GM12891 (cell line): Measurements from ENCODE around the gene HMHB1.
"Not testable (repeated sequence)": the region's sequence is repeated elsewhere in the genome, so short reads cannot be mapped to it uniquely, and the experiment has no call there.

Experiments used
- DNase-seq: peaks from one replicate; pipeline ENCODE4 v3.0.0; 2011; ENCODE audit warnings: low spot score; ENCODE audit not compliant: insufficient read length
- FAIRE-seq: peaks from 2 replicates; lab custom pipeline; 2011; peaks lifted over from hg19 to GRCh38; lab: Jason Lieb, UNC
- PAX5 ChIP-seq: IDR thresholded peaks from 2 replicates; pipeline ENCODE4 v1.6.1; 2011; ENCODE audit warnings: low read length, moderate library complexity, mild to moderate bottlenecking; ENCODE audit not compliant: insufficient read depth, severe bottlenecking
- POLR2A ChIP-seq: IDR thresholded peaks from 2 replicates; pipeline ENCODE4 v1.6.1; 2011; ENCODE audit warnings: low read depth, low read length, control low read depth
- POLR2AphosphoS5 ChIP-seq: IDR thresholded peaks from 2 replicates; pipeline ENCODE4 v1.6.1; 2011; ENCODE audit warnings: low read depth, low read length, control low read depth
- POU2F2 ChIP-seq: IDR thresholded peaks from 2 replicates; pipeline ENCODE4 v1.6.1; 2011; ENCODE audit warnings: low read depth, mild to moderate bottlenecking, control low read depth, low read length, moderate library complexity
- SPI1 ChIP-seq: IDR thresholded peaks from 2 replicates; pipeline ENCODE4 v1.6.1; 2011; ENCODE audit warnings: low read depth, low read length, control low read depth
- TAF1 ChIP-seq: IDR thresholded peaks from 2 replicates; pipeline ENCODE4 v1.6.1; 2011; ENCODE audit warnings: low read depth, low read length, control low read depth

HMHB1 gene

DNA sequence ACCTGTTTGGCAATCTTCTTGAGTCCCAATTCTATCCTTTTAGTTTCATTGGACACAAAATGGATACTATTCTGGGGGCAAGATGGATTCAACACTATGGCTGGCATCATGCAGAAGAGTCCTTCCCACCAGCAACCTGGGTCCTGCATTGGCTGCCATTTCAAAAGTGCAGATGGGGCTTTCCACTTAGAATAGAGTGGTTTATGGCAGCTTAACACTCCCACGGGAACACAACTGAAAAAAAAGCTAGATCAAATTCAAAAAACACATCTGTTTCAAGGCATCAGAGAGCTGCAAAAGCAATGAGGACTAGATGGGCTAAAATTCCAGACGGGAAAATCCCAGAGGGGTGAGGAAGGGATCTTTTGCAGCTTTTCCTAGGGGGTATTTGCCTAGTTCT lies 11.2 kb upstream of the HMHB1 start:
- no peak for FAIRE-seq
- no peak for TF ChIP-seq TAF1
- no peak for TF ChIP-seq SPI1
- no peak for TF ChIP-seq POU2F2
- TF ChIP-seq PAX5, result no peak
- TF ChIP-seq POLR2A, result no peak
- TF ChIP-seq POLR2AphosphoS5, result no peak
- DNase-seq, result no peak

- FAIRE-seq, result no peak
- TF ChIP-seq POLR2A (no peak), PAX5 (no peak), SPI1 (peak; percentile 14; the same call in 1 of the 2 replicates), POLR2AphosphoS5 (no peak)
- DNase-seq, result no peak
Measured at GRCh38 chr5:143801252-143801939, 10.6 kb upstream of the HMHB1 start.

DNA sequence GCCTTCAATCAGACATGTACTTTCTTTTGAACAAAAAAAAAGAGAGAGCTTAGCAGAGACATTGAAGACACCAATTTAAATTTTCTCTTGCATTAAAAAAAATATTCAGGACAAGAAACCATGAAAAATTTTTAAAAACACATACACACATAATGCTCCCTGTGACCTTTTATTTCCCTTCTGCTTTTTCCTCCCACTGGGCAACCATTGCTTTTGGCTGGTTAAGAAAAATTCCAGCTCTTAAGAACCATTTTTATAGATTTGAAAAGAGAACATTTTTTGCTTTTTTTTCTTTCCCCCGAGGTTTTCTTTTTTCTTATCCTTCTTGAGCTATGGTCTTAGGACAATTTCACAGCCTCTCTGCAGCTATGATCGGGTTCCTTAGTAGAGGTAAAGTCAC lies 6.1 kb upstream of the HMHB1 start:
- DNase-seq (no peak), FAIRE-seq (no peak)
- TF ChIP-seq POLR2AphosphoS5 (no peak), TAF1 (no peak), PAX5 (no peak), SPI1 (no peak), POU2F2 (no peak), POLR2A (no peak)

GRCh38 chr5:143806579-143806978 lies 5.4 kb upstream of the HMHB1 start:
- DNase-seq, result no peak
- TF ChIP-seq SPI1, result no peak
- no peak for TF ChIP-seq POLR2AphosphoS5
- no peak for TF ChIP-seq PAX5
- TF ChIP-seq POLR2A, result no peak
- no peak for TF ChIP-seq TAF1
- TF ChIP-seq POU2F2, result no peak
- FAIRE-seq, result peak; percentile 68

DNA sequence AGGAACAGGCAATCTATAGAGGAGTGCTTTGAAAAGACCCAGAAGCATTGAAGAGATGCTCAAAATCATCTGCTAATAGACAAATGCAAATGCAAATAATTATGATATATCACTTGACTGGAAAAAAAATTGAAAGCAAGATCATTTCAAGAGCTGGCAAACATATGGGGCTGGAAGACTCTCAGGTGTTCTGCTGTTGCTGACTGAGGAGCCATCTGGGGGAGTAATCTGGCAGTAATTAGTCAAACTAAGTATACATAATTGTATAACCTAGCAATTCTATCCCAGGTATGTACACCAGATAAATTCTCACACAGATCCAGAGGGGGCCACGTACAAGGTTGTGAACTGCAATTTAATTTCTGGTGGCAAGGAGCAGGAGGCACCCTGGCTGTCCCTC lies 4.6 kb upstream of the HMHB1 start:
- no peak for TF ChIP-seq PAX5
- TF ChIP-seq TAF1, result no peak
- no peak for TF ChIP-seq POU2F2
- no peak for TF ChIP-seq SPI1
- TF ChIP-seq POLR2A, result no peak
- TF ChIP-seq POLR2AphosphoS5, result no peak
- FAIRE-seq (no peak), DNase-seq (no peak)

DNA sequence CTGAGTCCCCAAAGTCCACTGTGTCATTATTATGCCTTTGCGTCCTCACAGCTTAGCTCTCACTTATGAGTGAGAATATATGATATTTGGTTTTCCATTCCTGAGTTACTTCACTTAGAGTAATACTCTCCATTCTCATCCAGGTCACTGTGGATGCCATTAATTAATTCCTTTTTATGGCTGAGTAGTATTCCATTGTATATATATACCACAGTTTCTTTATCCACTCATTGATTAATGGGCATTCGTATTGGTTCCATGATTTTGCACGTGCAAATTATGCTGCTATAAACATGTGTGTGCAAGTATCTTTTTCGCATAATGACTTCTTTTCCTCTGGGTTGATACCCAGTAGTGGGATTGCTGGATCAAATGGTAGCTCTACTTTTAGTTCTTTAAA lies 4.4 kb downstream of the HMHB1 start:
- not testable (repeated sequence) for FAIRE-seq

GRCh38 chr5:143819716-143820115 lies 7.8 kb downstream of the HMHB1 start:
- no peak for FAIRE-seq
- TF ChIP-seq POU2F2, result no peak
- no peak for TF ChIP-seq POLR2A
- no peak for TF ChIP-seq PAX5
- TF ChIP-seq SPI1, result no peak
- no peak for TF ChIP-seq POLR2AphosphoS5
- TF ChIP-seq TAF1, result no peak
- no peak for DNase-seq

More for the DNA sequence above, 4.4 kb downstream of the HMHB1 start:
- DNase-seq, result not testable (repeated sequence)

GRCh38 chr5:143820451-143820850 lies 8.5 kb downstream of the HMHB1 start:
- no peak for TF ChIP-seq POLR2A
- TF ChIP-seq PAX5, result no peak
- no peak for TF ChIP-seq POLR2AphosphoS5
- no peak for TF ChIP-seq TAF1
- TF ChIP-seq POU2F2, result no peak
- TF ChIP-seq SPI1, result no peak
- DNase-seq, result no peak
- no peak for FAIRE-seq

DNA sequence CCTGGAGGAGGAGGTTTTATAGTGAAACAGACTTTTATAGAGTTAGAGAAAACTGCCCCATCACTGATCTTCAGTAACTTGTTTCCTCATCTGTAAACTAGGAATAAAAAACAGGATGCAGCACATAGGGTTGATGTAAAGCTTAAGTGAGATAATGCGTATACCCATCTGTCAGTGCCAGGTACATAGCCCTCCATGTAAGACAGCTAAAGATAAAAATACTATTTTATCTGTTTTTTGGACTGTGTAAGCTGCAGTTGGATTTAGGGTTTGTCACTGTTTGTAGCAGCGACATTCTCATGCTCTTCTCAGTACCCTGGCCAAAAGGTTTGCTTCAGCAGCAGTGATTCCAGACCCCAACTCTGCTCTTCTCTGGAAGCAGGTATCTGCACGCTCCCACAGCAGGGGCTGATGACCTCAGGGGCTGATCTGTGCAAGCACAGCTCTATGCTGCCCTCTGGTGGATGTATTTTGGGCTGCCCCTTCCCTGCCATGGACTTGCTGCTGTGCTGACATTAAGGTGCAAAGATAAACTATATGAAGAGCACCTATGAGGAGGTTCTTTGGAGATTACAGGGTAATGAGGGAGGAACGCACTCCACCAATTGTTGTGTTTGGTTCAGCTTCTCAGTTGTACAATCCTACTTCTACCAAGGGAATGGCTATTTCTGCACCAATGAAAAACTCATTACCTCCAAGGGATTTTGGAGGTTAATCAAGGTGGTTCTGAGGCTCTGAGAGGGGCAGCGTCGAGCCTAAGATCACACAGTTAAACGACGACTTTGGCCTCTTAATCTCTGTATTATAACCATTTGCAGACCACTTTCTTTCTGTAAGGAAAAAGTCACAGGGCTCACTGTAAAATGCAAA lies 13.1 kb downstream of the HMHB1 start:
- TF ChIP-seq PAX5 (no peak), TAF1 (no peak), POLR2A (no peak), POLR2AphosphoS5 (no peak), SPI1 (no peak), POU2F2 (no peak)
- FAIRE-seq (peak; percentile 96), DNase-seq (peak; percentile 42)
